Mucosa of gallbladder (tissue), 1 donor: ENCODE results near the gene ZNF227. TPM values are rescaled to one million over a fixed set of nuclear protein-coding genes. Genes with fewer than 3 reads are reported as not detected.
"Not testable (repeated sequence)": the region's sequence is repeated elsewhere in the genome, so short reads cannot be mapped to it uniquely, and the experiment has no call there.

Experiments
- DNase-seq: peaks from one replicate; pipeline ENCODE4 v3.0.0-alpha.2; 2020; ENCODE audit warnings: low spot score
- total RNA-seq: library from RNA; stranded (reverse); gene quantifications from one replicate; pipeline ENCODE4 v1.2.1, GENCODE V29; 2021
- donor health status: DM: no; HTN: no; CAD: no.

ZNF227 gene
- total RNA-seq, 1 donor from 2014 or later = 20.6 TPM

- DNase-seq = no peak
Measured at GRCh38 chr19:44236384-44236783, 24.1 kb downstream of the ZNF227 start.

GRCh38 chr19:44252332-44252731 lies 40.0 kb downstream of the ZNF227 start:
- DNase-seq = not testable (repeated sequence)

- DNase-seq = not testable (repeated sequence)
Measured at GRCh38 chr19:44253392-44253791, 41.1 kb downstream of the ZNF227 start.

- DNase-seq = no peak
Measured at GRCh38 chr19:44254496-44254895, 42.2 kb downstream of the ZNF227 start.

GRCh38 chr19:44255705-44256411 lies 43.5 kb downstream of the ZNF227 start:
- no peak for DNase-seq

GRCh38 chr19:44258136-44258535 lies 45.8 kb downstream of the ZNF227 start:
- no peak for DNase-seq

GRCh38 chr19:44258835-44259413 lies 46.6 kb downstream of the ZNF227 start:
- no peak for DNase-seq

- no peak for DNase-seq
Measured at GRCh38 chr19:44260343-44260681, 48.0 kb downstream of the ZNF227 start.

- no peak for DNase-seq
Measured at GRCh38 chr19:44260695-44261446, 48.5 kb downstream of the ZNF227 start.

GRCh38 chr19:44277331-44277730 lies 65.0 kb downstream of the ZNF227 start:
- DNase-seq = no peak

GRCh38 chr19:44278181-44278690 lies 65.9 kb downstream of the ZNF227 start:
- no peak for DNase-seq

GRCh38 chr19:44280916-44281315 lies 68.6 kb downstream of the ZNF227 start:
- no peak for DNase-seq

GRCh38 chr19:44282846-44283245 lies 70.5 kb downstream of the ZNF227 start:
- no peak for DNase-seq

- DNase-seq = no peak
Measured at GRCh38 chr19:44284968-44285367, 72.6 kb downstream of the ZNF227 start.

Other genes starting within 250 kb of the ZNF227 start
- gene ZNF155, start 228.3 kb upstream of the ZNF227 start, total RNA-seq = 7.6 TPM
- gene ZNF230, start 209.6 kb upstream of the ZNF227 start, total RNA-seq = 5.7 TPM
- 4.1 TPM for gene ZNF222, start 187.2 kb upstream of the ZNF227 start, total RNA-seq
- gene ZNF223, start 160.5 kb upstream of the ZNF227 start, total RNA-seq = 8.1 TPM
- gene ZNF284, start 140.4 kb upstream of the ZNF227 start, total RNA-seq = 3.7 TPM
- gene ZNF224, start 118.2 kb upstream of the ZNF227 start, total RNA-seq = 32.8 TPM
- 6.3 TPM for gene ZNF225, start 99.1 kb upstream of the ZNF227 start, total RNA-seq
- gene ZNF234, start 71.0 kb upstream of the ZNF227 start, total RNA-seq = 11.3 TPM
- 28.7 TPM for gene ZNF226, start 47.4 kb upstream of the ZNF227 start, total RNA-seq
- gene ZNF233, start 47.4 kb downstream of the ZNF227 start, total RNA-seq = 3.1 TPM
- 6.8 TPM for gene ZNF235, start 92.5 kb downstream of the ZNF227 start, total RNA-seq
- gene ZNF112, start 144.1 kb downstream of the ZNF227 start, total RNA-seq = 6.0 TPM
- 5.5 TPM for gene ZNF285, start 189.1 kb downstream of the ZNF227 start, total RNA-seq
- 7.3 TPM for gene ZNF229, start 235.9 kb downstream of the ZNF227 start, total RNA-seq